ENCODE data around the gene CEMIP.
"Not testable (repeated sequence)": the region's sequence is repeated elsewhere in the genome, so short reads cannot be mapped to it uniquely, and the experiment has no call there.

The CEMIP gene

GRCh38 chr15:80958818-80959495, 179.8 kb downstream of the CEMIP start:
- no peak for DNase-seq

- not testable (repeated sequence) for DNase-seq
These were observed 186.3 kb downstream of the CEMIP start for GRCh38 chr15:80965454-80965853.

- DNase-seq, result no peak
These were observed 187.4 kb downstream of the CEMIP start for GRCh38 chr15:80966431-80967197.

GRCh38 chr15:80967451-80967850, 188.3 kb downstream of the CEMIP start:
- no peak for DNase-seq

- no peak for DNase-seq
These were observed 188.9 kb downstream of the CEMIP start for GRCh38 chr15:80967991-80968510.

- no peak for DNase-seq
These were observed 190.1 kb downstream of the CEMIP start for GRCh38 chr15:80969316-80969715.

- DNase-seq, result peak; percentile 72
These were observed 191.0 kb downstream of the CEMIP start for GRCh38 chr15:80970018-80970657.

GRCh38 chr15:80970658-80971057, 191.5 kb downstream of the CEMIP start:
- DNase-seq, result no peak

GRCh38 chr15:80971143-80971542, 192.0 kb downstream of the CEMIP start:
- DNase-seq, result no peak

GRCh38 chr15:80972276-80972675, 193.1 kb downstream of the CEMIP start:
- no peak for DNase-seq

GRCh38 chr15:80974914-80975313, 195.7 kb downstream of the CEMIP start:
- no peak for DNase-seq

GRCh38 chr15:80976851-80977250, 197.7 kb downstream of the CEMIP start:
- no peak for DNase-seq

- peak; percentile 36 for DNase-seq
These were observed 198.5 kb downstream of the CEMIP start for GRCh38 chr15:80977627-80978036.

GRCh38 chr15:80978685-80979329, 199.6 kb downstream of the CEMIP start:
- no peak for DNase-seq

- DNase-seq, result no peak
These were observed 200.5 kb downstream of the CEMIP start for GRCh38 chr15:80979538-80980200.

GRCh38 chr15:80982205-80982604, 203.0 kb downstream of the CEMIP start:
- DNase-seq, result no peak

GRCh38 chr15:80982839-80983238, 203.7 kb downstream of the CEMIP start:
- no peak for DNase-seq

- DNase-seq, result no peak
These were observed 205.7 kb downstream of the CEMIP start for GRCh38 chr15:80984856-80985255.

GRCh38 chr15:80985981-80986380, 206.8 kb downstream of the CEMIP start:
- no peak for DNase-seq

GRCh38 chr15:80986487-80986886, 207.3 kb downstream of the CEMIP start:
- DNase-seq, result no peak

GRCh38 chr15:80988148-80988796, 209.1 kb downstream of the CEMIP start:
- DNase-seq, result no peak

GRCh38 chr15:80989081-80989517, 209.9 kb downstream of the CEMIP start:
- no peak for DNase-seq

Measured in stimulated activated CD4-positive, alpha-beta T cell treated with anti-CD3 and anti-CD28 coated beads, Interleukin-4, amount 100 ng/mL, for 24 hours (primary cell).